Measurements from ENCODE around the gene GRK2. TPM values are rescaled to one million over a fixed set of nuclear protein-coding genes. Genes with fewer than 3 reads are reported as not detected.
"Not testable (repeated sequence)": the region's sequence is repeated elsewhere in the genome, so short reads cannot be mapped to it uniquely, and the experiment has no call there.

GRK2 gene
- total RNA-seq, 4 donors from 2014 or later, result 42.6 to 106 (median 50.7) TPM

- DNase-seq (ENCODE audit: low spot score) (no peak), ATAC-seq (ENCODE audit: low FRiP score) (peak; percentile 30)
- TF ChIP-seq CTCF (IDR thresholded peaks at IDR 0.05), result no peak
Observed at GRCh38 chr11:67317888-67318555, 51.7 kb downstream of the GRK2 start.

GRCh38 chr11:67318876-67319275 is 52.6 kb downstream of the GRK2 start:
- DNase-seq (ENCODE audit: low spot score); ATAC-seq (ENCODE audit: low FRiP score): not testable (repeated sequence)

GRCh38 chr11:67320011-67320410 is 53.7 kb downstream of the GRK2 start:
- ATAC-seq (ENCODE audit: low FRiP score) (no peak), DNase-seq (ENCODE audit: low spot score) (no peak)
- no peak for TF ChIP-seq CTCF (IDR thresholded peaks at IDR 0.05)

- TF ChIP-seq CTCF (IDR thresholded peaks at IDR 0.05), result no peak
- ATAC-seq (ENCODE audit: low FRiP score) (no peak), DNase-seq (ENCODE audit: low spot score) (no peak)
Observed at GRCh38 chr11:67320691-67321090, 54.4 kb downstream of the GRK2 start.

- ATAC-seq (ENCODE audit: low FRiP score) (no peak), DNase-seq (ENCODE audit: low spot score) (no peak)
- no peak for TF ChIP-seq CTCF (IDR thresholded peaks at IDR 0.05)
Observed at GRCh38 chr11:67321313-67321871, 55.1 kb downstream of the GRK2 start.

GRCh38 chr11:67322049-67322448 is 55.8 kb downstream of the GRK2 start:
- ATAC-seq (ENCODE audit: low FRiP score), result no peak
- DNase-seq (ENCODE audit: low spot score), result no peak
- TF ChIP-seq CTCF (IDR thresholded peaks at IDR 0.05), result no peak

- no peak for DNase-seq (ENCODE audit: low spot score)
- no peak for TF ChIP-seq CTCF (IDR thresholded peaks at IDR 0.05)
- ATAC-seq (ENCODE audit: low FRiP score), result no peak
Observed at GRCh38 chr11:67323526-67323925, 57.3 kb downstream of the GRK2 start.
